Neural cell (in vitro differentiated cells): Measurements from ENCODE around the gene ME3.

ENCODE experiments used
- EP300 ChIP-seq: fragments of 450-650 bp; conservative IDR thresholded peaks from 2 replicates; pipeline ENCODE4 v1.6.1; 2014; ENCODE audit warnings: antibody characterized with exemption, mild to moderate bottlenecking, moderate library complexity; ENCODE audit not compliant: poor library complexity, severe bottlenecking
- POLR2AphosphoS5 ChIP-seq: IDR thresholded peaks from 2 replicates; pipeline ENCODE4 v1.6.1; 2012
- SMC3 ChIP-seq: fragments of 450-650 bp; conservative IDR thresholded peaks from 2 replicates; pipeline ENCODE4 v1.6.1; 2014; ENCODE audit warnings: antibody characterized with exemption, mild to moderate bottlenecking, moderate library complexity; ENCODE audit not compliant: poor library complexity
- TAF1 ChIP-seq: IDR thresholded peaks from 2 replicates; pipeline ENCODE4 v1.6.1; 2012; ENCODE audit warnings: low read depth
- TF ChIP-seq, protein P1 (sequence below): fragments of 450-650 bp; IDR thresholded peaks from 2 replicates; pipeline ENCODE4 v1.5.1; 2014; ENCODE audit warnings: antibody characterized with exemption, mild to moderate bottlenecking, moderate library complexity; ENCODE audit not compliant: poor library complexity, severe bottlenecking

DNA sequence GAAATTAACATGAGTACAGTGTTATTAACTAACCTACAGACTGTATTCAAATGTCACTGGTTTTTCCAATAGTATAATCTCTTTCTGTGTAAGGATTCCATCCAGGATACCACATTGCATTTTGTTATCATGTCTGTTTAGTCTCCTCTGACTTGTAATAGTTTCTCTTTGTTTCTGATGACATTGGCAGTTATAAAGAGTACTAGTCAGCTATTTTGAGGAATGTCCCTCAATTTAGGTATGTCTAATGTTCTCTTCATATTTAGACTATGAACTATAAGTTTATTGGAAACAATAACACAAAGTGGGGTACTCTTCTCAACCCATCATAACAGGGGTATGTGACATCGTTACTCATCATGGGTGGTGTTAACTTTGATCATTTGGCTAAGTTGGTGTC, 20.3 kb upstream of the ME3 start:
- TF ChIP-seq, protein P1, sequence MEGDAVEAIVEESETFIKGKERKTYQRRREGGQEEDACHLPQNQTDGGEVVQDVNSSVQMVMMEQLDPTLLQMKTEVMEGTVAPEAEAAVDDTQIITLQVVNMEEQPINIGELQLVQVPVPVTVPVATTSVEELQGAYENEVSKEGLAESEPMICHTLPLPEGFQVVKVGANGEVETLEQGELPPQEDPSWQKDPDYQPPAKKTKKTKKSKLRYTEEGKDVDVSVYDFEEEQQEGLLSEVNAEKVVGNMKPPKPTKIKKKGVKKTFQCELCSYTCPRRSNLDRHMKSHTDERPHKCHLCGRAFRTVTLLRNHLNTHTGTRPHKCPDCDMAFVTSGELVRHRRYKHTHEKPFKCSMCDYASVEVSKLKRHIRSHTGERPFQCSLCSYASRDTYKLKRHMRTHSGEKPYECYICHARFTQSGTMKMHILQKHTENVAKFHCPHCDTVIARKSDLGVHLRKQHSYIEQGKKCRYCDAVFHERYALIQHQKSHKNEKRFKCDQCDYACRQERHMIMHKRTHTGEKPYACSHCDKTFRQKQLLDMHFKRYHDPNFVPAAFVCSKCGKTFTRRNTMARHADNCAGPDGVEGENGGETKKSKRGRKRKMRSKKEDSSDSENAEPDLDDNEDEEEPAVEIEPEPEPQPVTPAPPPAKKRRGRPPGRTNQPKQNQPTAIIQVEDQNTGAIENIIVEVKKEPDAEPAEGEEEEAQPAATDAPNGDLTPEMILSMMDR = no peak
- TF ChIP-seq EP300 = no peak
- TF ChIP-seq SMC3 = no peak
- TF ChIP-seq POLR2AphosphoS5 = no peak
- TF ChIP-seq TAF1 = no peak
